ENCODE results near the gene NFASC. TPM values are rescaled to one million over a fixed set of nuclear protein-coding genes. Genes with fewer than 3 reads are reported as not detected.

The NFASC gene
- total and polyA plus RNA-seq, 4 donors = 0.23 to 5.4 (median 1.9) TPM

DNA sequence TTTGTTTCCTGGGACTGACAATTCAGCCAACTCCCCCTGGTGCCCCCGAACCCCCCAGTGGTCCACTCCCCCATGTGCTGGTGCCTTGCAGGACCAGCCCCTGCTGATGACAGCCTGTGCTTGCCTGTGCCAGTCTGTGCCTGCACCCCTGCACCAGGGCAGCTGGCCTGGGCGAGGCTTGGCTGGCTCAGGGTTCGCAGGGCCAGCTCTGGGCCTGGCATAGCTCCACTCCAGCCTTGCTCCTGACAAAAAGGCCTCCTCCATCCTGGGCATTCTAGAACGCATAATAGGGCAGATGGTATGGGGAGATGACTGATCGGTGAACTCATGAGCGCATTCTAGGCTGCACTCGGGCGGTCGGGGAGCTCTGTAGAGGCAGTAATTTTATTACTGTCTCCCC is 177.7 kb downstream of the NFASC start:
- H3K36me3 ChIP-seq (ENCODE audit: control insufficient read depth in 4 of 4, insufficient read depth in 3 of 4, low read depth in 1 of 4, low read length in 3 of 4) = no peaks in the 10 kb centered on the region
- no peak overlapping the region for H3K4me3 ChIP-seq (ENCODE audit: low read depth in 1 of 3, low read length in 3 of 3)
- WGBS = 87% methylated on average over 9 of the region's 9 CpGs
- TF ChIP-seq JUND (IDR thresholded peaks at IDR 0.05) = no peak
- no peak for TF ChIP-seq SP1 (IDR thresholded peaks at IDR 0.05)
- TF ChIP-seq FOXA2 (IDR thresholded peaks at IDR 0.05) = no peak
- TF ChIP-seq, protein P1, sequence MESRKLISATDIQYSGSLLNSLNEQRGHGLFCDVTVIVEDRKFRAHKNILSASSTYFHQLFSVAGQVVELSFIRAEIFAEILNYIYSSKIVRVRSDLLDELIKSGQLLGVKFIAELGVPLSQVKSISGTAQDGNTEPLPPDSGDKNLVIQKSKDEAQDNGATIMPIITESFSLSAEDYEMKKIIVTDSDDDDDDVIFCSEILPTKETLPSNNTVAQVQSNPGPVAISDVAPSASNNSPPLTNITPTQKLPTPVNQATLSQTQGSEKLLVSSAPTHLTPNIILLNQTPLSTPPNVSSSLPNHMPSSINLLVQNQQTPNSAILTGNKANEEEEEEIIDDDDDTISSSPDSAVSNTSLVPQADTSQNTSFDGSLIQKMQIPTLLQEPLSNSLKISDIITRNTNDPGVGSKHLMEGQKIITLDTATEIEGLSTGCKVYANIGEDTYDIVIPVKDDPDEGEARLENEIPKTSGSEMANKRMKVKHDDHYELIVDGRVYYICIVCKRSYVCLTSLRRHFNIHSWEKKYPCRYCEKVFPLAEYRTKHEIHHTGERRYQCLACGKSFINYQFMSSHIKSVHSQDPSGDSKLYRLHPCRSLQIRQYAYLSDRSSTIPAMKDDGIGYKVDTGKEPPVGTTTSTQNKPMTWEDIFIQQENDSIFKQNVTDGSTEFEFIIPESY (IDR thresholded peaks at IDR 0.05) = no peak
- TF ChIP-seq FOXA1 (IDR thresholded peaks at IDR 0.05) = no peak
- TF ChIP-seq NR2F2 (IDR thresholded peaks at IDR 0.05) = no peak
- TF ChIP-seq, protein P2, sequence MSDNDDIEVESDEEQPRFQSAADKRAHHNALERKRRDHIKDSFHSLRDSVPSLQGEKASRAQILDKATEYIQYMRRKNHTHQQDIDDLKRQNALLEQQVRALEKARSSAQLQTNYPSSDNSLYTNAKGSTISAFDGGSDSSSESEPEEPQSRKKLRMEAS (IDR thresholded peaks at IDR 0.05) = no peak
- no peak for TF ChIP-seq HNF4A (conservative IDR thresholded peaks at IDR 0.05)
- TF ChIP-seq YY1 (IDR thresholded peaks at IDR 0.05) = no peak
- no peak for TF ChIP-seq GABPA (IDR thresholded peaks at IDR 0.05 in 1 of 2, conservative IDR thresholded peaks at IDR 0.05 in 1 of 2)
- TF ChIP-seq RAD21 (IDR thresholded peaks at IDR 0.05) = no peak
- TF ChIP-seq TAF1 (conservative IDR thresholded peaks at IDR 0.05) = no peak
- TF ChIP-seq, protein P3, sequence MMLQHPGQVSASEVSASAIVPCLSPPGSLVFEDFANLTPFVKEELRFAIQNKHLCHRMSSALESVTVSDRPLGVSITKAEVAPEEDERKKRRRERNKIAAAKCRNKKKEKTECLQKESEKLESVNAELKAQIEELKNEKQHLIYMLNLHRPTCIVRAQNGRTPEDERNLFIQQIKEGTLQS (IDR thresholded peaks at IDR 0.05) = no peak
- TF ChIP-seq, protein P4, sequence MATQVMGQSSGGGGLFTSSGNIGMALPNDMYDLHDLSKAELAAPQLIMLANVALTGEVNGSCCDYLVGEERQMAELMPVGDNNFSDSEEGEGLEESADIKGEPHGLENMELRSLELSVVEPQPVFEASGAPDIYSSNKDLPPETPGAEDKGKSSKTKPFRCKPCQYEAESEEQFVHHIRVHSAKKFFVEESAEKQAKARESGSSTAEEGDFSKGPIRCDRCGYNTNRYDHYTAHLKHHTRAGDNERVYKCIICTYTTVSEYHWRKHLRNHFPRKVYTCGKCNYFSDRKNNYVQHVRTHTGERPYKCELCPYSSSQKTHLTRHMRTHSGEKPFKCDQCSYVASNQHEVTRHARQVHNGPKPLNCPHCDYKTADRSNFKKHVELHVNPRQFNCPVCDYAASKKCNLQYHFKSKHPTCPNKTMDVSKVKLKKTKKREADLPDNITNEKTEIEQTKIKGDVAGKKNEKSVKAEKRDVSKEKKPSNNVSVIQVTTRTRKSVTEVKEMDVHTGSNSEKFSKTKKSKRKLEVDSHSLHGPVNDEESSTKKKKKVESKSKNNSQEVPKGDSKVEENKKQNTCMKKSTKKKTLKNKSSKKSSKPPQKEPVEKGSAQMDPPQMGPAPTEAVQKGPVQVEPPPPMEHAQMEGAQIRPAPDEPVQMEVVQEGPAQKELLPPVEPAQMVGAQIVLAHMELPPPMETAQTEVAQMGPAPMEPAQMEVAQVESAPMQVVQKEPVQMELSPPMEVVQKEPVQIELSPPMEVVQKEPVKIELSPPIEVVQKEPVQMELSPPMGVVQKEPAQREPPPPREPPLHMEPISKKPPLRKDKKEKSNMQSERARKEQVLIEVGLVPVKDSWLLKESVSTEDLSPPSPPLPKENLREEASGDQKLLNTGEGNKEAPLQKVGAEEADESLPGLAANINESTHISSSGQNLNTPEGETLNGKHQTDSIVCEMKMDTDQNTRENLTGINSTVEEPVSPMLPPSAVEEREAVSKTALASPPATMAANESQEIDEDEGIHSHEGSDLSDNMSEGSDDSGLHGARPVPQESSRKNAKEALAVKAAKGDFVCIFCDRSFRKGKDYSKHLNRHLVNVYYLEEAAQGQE (IDR thresholded peaks at IDR 0.05) = no peak
- no peak overlapping the region for H3K9ac ChIP-seq (ENCODE audit: low read depth in 1 of 2, low read length in 2 of 2)
- DNase-seq (ENCODE audit: low spot score) = no peak
- H3K27me3 ChIP-seq (ENCODE audit: control insufficient read depth in 4 of 4, insufficient read depth in 4 of 4, low read length in 3 of 4) = no peaks in the 10 kb centered on the region
- H3K27ac ChIP-seq (ENCODE audit: low read depth in 1 of 2, low read length in 2 of 2) = no peak overlapping the region
- peaks cover 0 to 9% (median 2%) of the 10 kb centered on the region in 4 donors for H3K4me1 ChIP-seq (ENCODE audit: control insufficient read depth in 4 of 4, insufficient read depth in 4 of 4, low read length in 3 of 4)
- no peaks in the 10 kb centered on the region for H3K9me3 ChIP-seq (ENCODE audit: control insufficient read depth in 4 of 4, low read length in 3 of 4)

DNA sequence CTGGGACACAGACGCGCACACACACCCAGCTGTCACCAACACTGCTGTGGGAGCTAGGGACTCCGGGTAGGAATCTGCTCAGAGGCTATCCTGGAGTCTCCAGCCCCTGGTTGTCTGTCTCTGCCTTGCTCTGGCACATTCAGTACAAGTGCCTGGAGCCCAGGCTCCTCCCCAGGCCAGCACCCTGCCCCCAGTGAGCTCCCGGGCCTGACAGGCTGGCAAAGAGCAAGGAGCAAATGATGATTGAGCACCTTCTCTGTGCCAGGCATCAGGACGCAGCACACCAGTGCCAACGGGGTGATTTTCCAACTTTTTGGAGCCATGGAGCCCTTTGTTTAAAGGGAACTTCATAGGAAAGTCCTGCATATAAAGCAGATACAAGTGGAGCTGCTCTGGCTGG is 178.8 kb downstream of the NFASC start:
- WGBS = 57% methylated on average over 6 of the region's 6 CpGs
- no peak for DNase-seq (ENCODE audit: low spot score)
- no peak overlapping the region for H3K9ac ChIP-seq (ENCODE audit: low read depth in 1 of 2, low read length in 2 of 2)
- no peak overlapping the region for H3K4me3 ChIP-seq (ENCODE audit: low read depth in 1 of 3, low read length in 3 of 3)
- TF ChIP-seq JUND (IDR thresholded peaks at IDR 0.05) = no peak
- TF ChIP-seq, protein P4 (IDR thresholded peaks at IDR 0.05) = no peak
- peak in 1 of 2 donors; percentile 58 for TF ChIP-seq HNF4A (conservative IDR thresholded peaks at IDR 0.05)
- no peaks in the 10 kb centered on the region for H3K36me3 ChIP-seq (ENCODE audit: control insufficient read depth in 4 of 4, insufficient read depth in 3 of 4, low read depth in 1 of 4, low read length in 3 of 4)
- peaks cover 0 to 9% (median 2%) of the 10 kb centered on the region in 4 donors for H3K4me1 ChIP-seq (ENCODE audit: control insufficient read depth in 4 of 4, insufficient read depth in 4 of 4, low read length in 3 of 4)
- no peaks in the 10 kb centered on the region for H3K27me3 ChIP-seq (ENCODE audit: control insufficient read depth in 4 of 4, insufficient read depth in 4 of 4, low read length in 3 of 4)
- no peaks in the 10 kb centered on the region for H3K9me3 ChIP-seq (ENCODE audit: control insufficient read depth in 4 of 4, low read length in 3 of 4)
- H3K27ac ChIP-seq (ENCODE audit: low read depth in 1 of 2, low read length in 2 of 2) = no peak overlapping the region
